Spleen (tissue), 3 donors: ENCODE results near the gene PTGDR.

Source experiments
- POLR2A ChIP-seq, 3 donors: fragments of 450-650 bp; IDR thresholded peaks; one replicate each; pipeline ENCODE4 v1.5.1; 2017; ENCODE audit warnings: antibody characterized with exemption in 3 of 3, mild to moderate bottlenecking in 1 of 3
- POLR2AphosphoS5 ChIP-seq, 3 donors: sonication (generic); formaldehyde crosslinking; IDR thresholded peaks; one replicate each; pipeline ENCODE4 v1.5.1; 2017; ENCODE audit warnings: antibody characterized with exemption in 3 of 3

DNA sequence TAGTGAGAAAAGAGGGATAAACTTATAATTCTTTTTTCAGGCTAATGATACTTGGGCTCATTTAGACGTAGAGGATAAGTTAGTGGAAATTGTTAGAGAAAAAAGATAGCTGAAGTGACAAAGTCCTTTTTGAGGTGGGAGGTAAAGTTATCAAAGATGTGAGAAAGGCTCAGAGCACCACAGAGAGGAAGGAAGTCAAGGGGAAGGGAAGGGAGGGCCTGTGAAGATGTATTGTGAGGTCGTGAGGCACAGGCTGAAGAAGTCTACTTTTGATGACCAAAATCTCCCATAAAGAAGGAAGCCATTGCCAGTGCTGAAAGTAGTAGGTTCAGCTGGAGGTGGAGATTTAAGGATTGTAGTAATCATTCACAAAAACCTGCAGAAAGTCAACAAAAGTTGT, 19.4 kb upstream of the PTGDR start:
- TF ChIP-seq POLR2A (IDR thresholded peaks at IDR 0.05) (no peak), POLR2AphosphoS5 (IDR thresholded peaks at IDR 0.05) (no peak)
